Vagina (tissue), 2 donors: ENCODE data around the gene CXADR.

Experiments used
- CTCF ChIP-seq, 3 experiments: fragments of 450-650 bp in 2 of 3; fragments of 200-600 bp in 1 of 3; sonication (generic) in 1 of 3; IDR thresholded peaks; one replicate each; pipeline ENCODE4 v1.5.1; 2017 to 2019; ENCODE audit warnings: antibody characterized with exemption in 3 of 3, mild to moderate bottlenecking in 2 of 3, moderate library complexity in 2 of 3
- POLR2A ChIP-seq, 2 donors: fragments of 450-650 bp; IDR thresholded peaks; one replicate each; pipeline ENCODE4 v1.6.1; 2017; ENCODE audit warnings: antibody characterized with exemption in 2 of 2, mild to moderate bottlenecking in 2 of 2, moderate library complexity in 2 of 2

- TF ChIP-seq CTCF (IDR thresholded peaks at IDR 0.05) (no peak), POLR2A (IDR thresholded peaks at IDR 0.05) (no peak)
Measured at GRCh38 chr21:17479606-17480005, 33.2 kb upstream of the CXADR start.
